Osteoblast (primary cell): Measurements from ENCODE around the gene ACVR1. TPM values are rescaled to one million over a fixed set of nuclear protein-coding genes. Genes with fewer than 3 reads are reported as not detected.
"Not testable (repeated sequence)": the region's sequence is repeated elsewhere in the genome, so short reads cannot be mapped to it uniquely, and the experiment has no call there.

Experiments
- DNase-seq: peaks from one replicate; pipeline ENCODE4 v3.0.0; 2011; ENCODE audit warnings: low spot score, mixed read lengths; ENCODE audit not compliant: insufficient read length; ENCODE audit errors: missing footprints
- H2AFZ ChIP-seq: 2 replicates; pipeline ENCODE4 v1.6.0; 2011; ENCODE audit warnings: mild to moderate bottlenecking, low read length
- H3K27ac ChIP-seq: 2 replicates; pipeline ENCODE4 v1.5.1; 2011; ENCODE audit warnings: mild to moderate bottlenecking, low read depth, low read length, moderate library complexity
- H3K27me3 ChIP-seq: 2 replicates; pipeline ENCODE4 v1.6.0; 2012; ENCODE audit warnings: mild to moderate bottlenecking, control low read depth, inconsistent platforms, low read length, moderate library complexity; ENCODE audit not compliant: insufficient read depth
- H3K36me3 ChIP-seq: 2 replicates; pipeline ENCODE4 v1.5.1; 2011; ENCODE audit warnings: mild to moderate bottlenecking, low read length, control low read depth, moderate library complexity; ENCODE audit not compliant: insufficient read depth
- H3K4me1 ChIP-seq: 2 replicates; pipeline ENCODE4 v1.5.1; 2011; ENCODE audit warnings: mild to moderate bottlenecking, low read length, control low read depth, moderate library complexity; ENCODE audit not compliant: insufficient read depth
- H3K4me2 ChIP-seq: 2 replicates; pipeline ENCODE4 v1.6.0; 2011; ENCODE audit warnings: mild to moderate bottlenecking, low read length; ENCODE audit not compliant: insufficient read depth
- H3K4me3 ChIP-seq: fragments of 200-600 bp; sonication (generic); 3 replicates; pipeline ENCODE4 v1.5.1; 2012; ENCODE audit warnings: mild to moderate bottlenecking, low read length, inconsistent platforms; ENCODE audit not compliant: insufficient read depth
- H3K79me2 ChIP-seq: 2 replicates; pipeline ENCODE4 v1.6.0; 2012; ENCODE audit warnings: mild to moderate bottlenecking, low read length, control low read depth, inconsistent platforms; ENCODE audit not compliant: insufficient read depth
- H3K9me3 ChIP-seq: 2 replicates; pipeline ENCODE4 v1.5.1; 2011; ENCODE audit warnings: low read depth, low read length, control low read depth
- H4K20me1 ChIP-seq: 2 replicates; pipeline ENCODE4 v1.6.0; 2012; ENCODE audit warnings: mild to moderate bottlenecking, low read length, control low read depth; ENCODE audit not compliant: insufficient read depth
- CTCF ChIP-seq: IDR thresholded peaks from 2 replicates; pipeline ENCODE4 v1.5.1; 2011; ENCODE audit warnings: mild to moderate bottlenecking, low read depth, low read length, moderate library complexity; ENCODE audit errors: extremely low read depth
- total RNA-seq: library from RNA; depleted of rRNA; stranded (reverse); fragments of >200 nt; gene quantifications from 2 replicates; pipeline ENCODE4 v1.2.3, GENCODE V29; 2012

The ACVR1 gene
- total RNA-seq, 1 donor = 52.5 TPM

- no peak for TF ChIP-seq CTCF
- H3K36me3 ChIP-seq = peaks cover 43% of the 10 kb centered on the region
- H3K27me3 ChIP-seq = no peaks in the 10 kb centered on the region
- DNase-seq = no peak
- H3K79me2 ChIP-seq = peaks cover 45% of the 10 kb centered on the region
- no peak overlapping the region for H3K4me2 ChIP-seq
- H2AFZ ChIP-seq = no peak overlapping the region
- H3K9me3 ChIP-seq = peaks cover 6% of the 10 kb centered on the region
- H3K4me1 ChIP-seq = no peaks in the 10 kb centered on the region
- no peak overlapping the region for H3K27ac ChIP-seq
- no peak overlapping the region for H3K4me3 ChIP-seq
- no peaks in the 10 kb centered on the region for H4K20me1 ChIP-seq
Observed at GRCh38 chr2:157757500-157757899, 118.6 kb downstream of the ACVR1 start.

GRCh38 chr2:157756447-157756846 lies 119.7 kb downstream of the ACVR1 start:
- H3K4me2 ChIP-seq, H3K27ac ChIP-seq, DNase-seq, H2AFZ ChIP-seq, H3K27me3 ChIP-seq, H3K9me3 ChIP-seq, H3K4me3 ChIP-seq, H3K4me1 ChIP-seq, H4K20me1 ChIP-seq: not testable (repeated sequence)
- peaks cover 50% of the 10 kb centered on the region for H3K79me2 ChIP-seq
- H3K36me3 ChIP-seq = peaks cover 35% of the 10 kb centered on the region

- Histone ChIP-seq H3K4me1 (peaks cover 30% of the 10 kb centered on the region), H3K27ac (no peak overlapping the region), H3K4me3 (no peak overlapping the region), H3K36me3 (peaks cover 19% of the 10 kb centered on the region), H3K4me2 (no peak overlapping the region), H2AFZ (no peak overlapping the region), H4K20me1 (no peaks in the 10 kb centered on the region), H3K79me2 (peaks cover 56% of the 10 kb centered on the region), H3K27me3 (no peaks in the 10 kb centered on the region), H3K9me3 (no peaks in the 10 kb centered on the region)
- no peak for TF ChIP-seq CTCF
- no peak for DNase-seq
Observed at GRCh38 chr2:157751462-157752058, 124.6 kb downstream of the ACVR1 start.

- no peak for TF ChIP-seq CTCF
- H3K4me3 ChIP-seq = no peak overlapping the region
- no peak overlapping the region for H2AFZ ChIP-seq
- DNase-seq = no peak
- H3K79me2 ChIP-seq = peaks cover 44% of the 10 kb centered on the region
- H3K27me3 ChIP-seq = no peaks in the 10 kb centered on the region
- no peak overlapping the region for H3K27ac ChIP-seq
- no peak overlapping the region for H3K4me2 ChIP-seq
- peaks cover 11% of the 10 kb centered on the region for H3K36me3 ChIP-seq
- H3K4me1 ChIP-seq = peaks cover 40% of the 10 kb centered on the region
- no peaks in the 10 kb centered on the region for H3K9me3 ChIP-seq
- H4K20me1 ChIP-seq = no peaks in the 10 kb centered on the region
Observed at GRCh38 chr2:157749684-157750083, 126.4 kb downstream of the ACVR1 start.
